Bronchial smooth muscle cell (primary cell): ENCODE data around the gene CALR. TPM values are rescaled to one million over a fixed set of nuclear protein-coding genes. Genes with fewer than 3 reads are reported as not detected.

Experiments used
- total RNA-seq: library from RNA; depleted of rRNA; stranded (reverse); fragments of >200 nt; gene quantifications from 2 replicates; pipeline ENCODE4 v1.2.1, GENCODE V29; 2014

CALR gene
- 1,315 and 1,411 TPM in 2 replicates for total RNA-seq

DNA sequence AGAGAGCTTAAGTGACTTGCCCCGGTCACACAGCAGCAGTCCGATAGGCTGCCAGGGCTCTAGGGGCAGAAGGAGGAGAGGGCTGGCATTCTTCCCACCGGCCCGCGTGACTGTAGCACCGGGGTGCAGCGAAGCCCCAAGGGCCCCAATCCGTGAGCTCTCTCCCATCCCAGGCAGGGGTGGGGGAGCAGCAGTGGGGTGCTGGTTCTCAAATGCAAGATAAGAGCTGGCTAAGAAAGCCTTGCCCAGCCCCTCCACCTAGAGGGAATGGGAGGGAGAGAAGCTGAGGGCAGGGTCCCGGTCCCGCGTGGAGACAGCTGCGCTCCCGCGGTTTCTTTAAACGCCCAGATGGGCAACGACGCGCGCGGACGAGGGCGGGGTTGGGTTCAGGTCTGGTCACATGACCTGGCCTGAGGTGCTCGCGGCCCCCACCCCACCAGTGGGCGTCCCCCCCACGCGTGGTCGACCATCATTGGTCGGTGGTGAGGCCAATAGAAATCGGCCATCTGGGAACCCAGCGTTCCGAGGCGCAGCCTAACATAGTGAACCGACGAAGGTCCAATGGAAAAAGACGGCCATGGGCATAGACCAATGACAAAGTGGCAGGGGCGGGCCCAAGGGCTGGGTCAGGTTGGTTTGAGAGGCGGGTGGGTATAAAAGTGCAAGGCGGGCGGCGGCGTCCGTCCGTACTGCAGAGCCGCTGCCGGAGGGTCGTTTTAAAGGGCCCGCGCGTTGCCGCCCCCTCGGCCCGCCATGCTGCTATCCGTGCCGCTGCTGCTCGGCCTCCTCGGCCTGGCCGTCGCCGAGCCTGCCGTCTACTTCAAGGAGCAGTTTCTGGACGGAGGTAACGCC is at the start of gene CALR:
Gene CALR (plus strand): TSS at position 683 of the 852 bp plus-strand sequence. CDS start 71 bp downstream, at position 754.

DNA sequence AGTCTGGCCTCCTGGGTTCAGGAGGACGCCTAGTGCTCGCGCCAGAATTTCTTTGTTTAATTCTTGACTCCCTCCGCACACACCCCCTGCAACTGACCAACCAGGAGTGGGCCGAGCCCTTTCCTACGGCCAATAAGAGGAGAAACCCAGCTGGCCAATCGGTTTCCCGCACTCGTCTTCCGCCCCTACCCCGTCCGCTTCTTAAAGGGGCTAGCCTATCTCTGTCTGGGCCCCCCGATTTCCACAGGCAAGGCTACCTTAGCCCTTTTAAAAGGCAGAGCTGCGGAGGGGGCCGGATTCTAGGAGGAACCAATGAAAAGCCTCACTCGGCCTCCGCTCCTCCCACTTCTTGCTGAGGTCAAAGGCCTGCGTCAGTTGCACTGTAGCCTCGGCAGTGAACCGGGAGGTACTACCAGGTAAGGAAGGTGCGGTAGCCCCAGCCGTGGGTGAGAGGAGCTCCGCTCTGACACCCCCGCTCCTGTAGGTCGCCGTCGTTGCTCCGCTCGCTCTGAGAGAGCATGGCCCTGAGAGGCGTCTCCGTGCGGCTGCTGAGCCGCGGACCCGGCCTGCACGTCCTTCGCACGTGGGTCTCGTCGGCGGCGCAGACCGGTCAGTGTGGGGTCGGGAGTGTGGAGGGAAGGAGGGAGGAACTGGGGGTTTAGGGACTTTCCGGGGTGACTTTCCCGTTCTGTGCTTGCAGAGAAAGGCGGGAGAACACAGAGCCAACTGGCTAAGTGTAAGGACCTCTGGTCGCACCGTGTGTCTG is 47.4 kb upstream of the CALR start, which contains the start of gene GCDH:
Gene GCDH (plus strand): TSS at position 374 of the 766 bp plus-strand sequence. CDS start 145 bp downstream, at position 519.

DNA sequence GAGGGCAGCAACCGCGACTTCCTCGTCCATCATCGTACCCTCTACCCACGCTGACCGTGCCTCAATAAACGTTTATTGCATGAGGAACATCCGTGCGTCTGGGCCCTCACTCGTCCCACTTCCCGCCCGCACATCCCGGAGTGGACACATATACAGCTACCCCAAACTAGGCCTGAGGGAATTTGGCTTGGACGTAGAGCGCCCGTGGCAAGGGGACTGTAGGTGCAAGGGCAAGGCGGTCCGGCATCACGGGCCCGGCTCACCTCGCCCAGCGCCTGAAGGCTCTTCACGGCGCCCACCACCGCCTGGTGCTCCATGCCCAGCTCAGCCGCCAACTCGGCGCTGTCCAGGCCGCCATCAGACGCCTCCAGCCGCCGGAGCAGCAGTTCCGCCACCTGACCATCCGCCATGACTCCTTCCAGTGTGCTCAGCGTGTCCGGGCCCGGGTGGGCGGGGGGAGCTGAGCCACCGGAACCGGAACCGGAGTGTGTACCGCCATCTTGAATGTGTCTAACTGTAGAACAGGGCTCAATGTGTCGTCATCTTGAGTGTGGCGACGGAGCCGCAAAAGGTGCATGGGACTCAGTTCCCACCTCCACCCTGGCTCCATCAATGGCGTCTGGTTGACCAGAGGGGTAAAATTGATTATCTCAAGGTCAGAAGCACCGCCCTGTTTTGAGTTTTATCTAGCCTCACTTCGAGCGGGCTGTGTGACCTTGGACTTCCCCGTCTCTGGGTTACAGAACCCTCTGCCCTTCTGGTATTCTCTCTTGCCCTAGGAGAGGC is 4.9 kb upstream of the CALR start, which contains the start of gene FARSA:
Gene FARSA (minus strand): TSS at position 425 of the 786 bp plus-strand sequence. CDS start 15 bp downstream, at position 410.

DNA sequence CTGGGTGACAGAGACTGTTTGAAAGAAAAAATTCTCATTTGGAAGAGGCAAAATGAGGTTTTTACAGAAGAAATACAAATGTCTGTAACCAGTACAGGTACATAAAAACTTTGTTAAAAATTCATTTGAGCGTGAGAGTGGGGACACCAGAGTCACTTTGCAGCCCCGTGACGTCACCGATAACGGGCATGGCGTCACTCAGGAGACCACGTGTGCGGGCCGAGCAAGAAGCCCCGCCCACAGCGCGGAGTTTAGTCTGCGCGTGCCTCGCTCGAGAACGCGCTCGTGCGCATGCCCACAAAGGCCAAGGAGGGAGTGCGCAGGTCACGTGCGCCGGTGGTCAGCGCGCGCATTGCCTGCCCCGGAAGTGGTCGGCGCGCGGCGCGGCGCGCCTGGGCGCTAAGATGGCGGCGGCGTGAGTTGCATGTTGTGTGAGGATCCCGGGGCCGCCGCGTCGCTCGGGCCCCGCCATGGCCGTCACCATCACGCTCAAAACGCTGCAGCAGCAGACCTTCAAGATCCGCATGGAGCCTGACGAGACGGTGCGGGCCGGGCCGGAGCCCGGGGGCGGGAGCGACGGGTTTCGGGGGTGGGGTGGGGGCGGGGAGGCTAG is 7.2 kb downstream of the CALR start, which contains the start of gene RAD23A:
Gene RAD23A (plus strand): TSS at position 384 of the 613 bp plus-strand sequence. CDS start 87 bp downstream, at position 471.

DNA sequence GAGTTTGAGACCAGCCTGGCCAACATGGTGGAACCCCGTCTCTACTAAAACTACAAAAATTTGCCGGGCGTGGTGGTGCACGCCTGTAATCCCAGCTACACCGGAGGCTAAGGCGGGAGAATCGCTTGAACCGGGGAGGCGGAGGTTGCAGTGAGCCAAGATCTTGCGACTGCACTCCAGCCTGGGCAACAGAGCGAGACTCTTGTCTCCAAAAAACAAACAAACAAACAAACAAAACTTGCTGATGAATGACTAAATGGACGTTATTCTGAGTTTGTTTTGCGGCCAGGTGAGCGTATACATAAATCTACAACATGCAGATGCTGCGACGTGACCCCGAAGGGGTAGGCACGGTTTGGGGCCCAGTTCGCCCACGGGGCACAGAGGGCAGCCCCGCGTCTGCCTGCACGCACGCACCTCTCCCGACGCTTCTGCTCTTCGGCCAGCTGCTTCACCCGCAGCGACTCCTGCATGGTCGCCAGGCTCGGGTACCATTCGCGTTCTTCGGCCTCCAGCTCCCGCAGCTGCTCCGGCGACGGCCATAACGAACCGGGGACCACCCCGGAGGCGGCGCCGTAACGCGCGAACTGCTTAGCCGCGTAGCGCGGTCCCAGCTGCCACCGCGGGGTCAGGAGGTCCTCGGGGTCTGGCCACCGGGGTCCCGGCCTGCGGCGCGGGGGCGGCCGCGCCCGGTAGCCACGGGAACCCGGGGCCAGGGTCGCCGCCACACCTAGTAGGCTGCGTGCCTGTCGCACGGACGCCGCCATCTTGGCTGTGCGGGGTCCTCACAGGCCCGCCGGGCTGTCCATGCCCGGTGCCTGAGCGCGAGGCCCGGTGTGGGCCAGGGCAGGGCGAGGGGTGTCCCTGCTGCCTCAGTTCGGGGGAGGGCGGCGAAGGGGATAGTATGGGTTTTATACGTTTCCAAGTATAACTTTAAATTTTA is 18.3 kb downstream of the CALR start, which contains the start of gene GADD45GIP1:
Gene GADD45GIP1 (minus strand): TSS at position 778 of the 943 bp plus-strand sequence. CDS start 11 bp downstream, at position 767.

DNA sequence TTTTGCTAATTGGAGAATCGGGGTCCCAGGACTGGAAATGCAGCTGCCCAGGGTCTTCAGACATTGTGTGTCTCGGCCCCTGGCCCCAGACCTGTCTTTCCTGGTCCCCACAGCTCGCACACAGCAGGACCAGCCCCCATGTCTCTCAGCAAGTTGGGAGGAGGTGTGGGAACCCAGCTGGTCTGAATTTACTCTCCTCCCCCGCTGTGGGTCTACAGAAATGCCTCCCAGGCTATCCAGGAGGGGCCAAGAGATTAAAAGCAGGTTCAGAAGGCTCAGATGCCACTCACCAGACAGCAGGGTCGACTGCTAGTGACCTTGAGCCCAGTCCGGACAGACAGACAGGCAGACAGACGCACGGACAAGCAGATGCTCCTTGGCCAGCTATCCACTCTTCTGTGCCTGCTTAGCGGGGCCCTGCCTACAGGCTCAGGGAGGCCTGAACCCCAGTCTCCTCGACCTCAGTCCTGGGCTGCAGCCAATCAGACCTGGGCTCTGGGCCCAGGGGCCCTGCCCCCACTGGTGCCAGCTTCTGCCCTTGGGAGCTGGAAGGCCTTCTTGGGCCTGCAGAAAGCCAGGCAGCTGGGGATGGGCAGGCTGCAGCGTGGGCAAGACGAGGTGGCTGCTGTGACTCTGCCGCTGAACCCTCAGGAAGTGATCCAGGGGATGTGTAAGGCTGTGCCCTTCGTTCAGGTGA is 31.0 kb downstream of the CALR start, which contains the start of gene DAND5:
Gene DAND5 (plus strand): TSS at position 285 of the 697 bp plus-strand sequence. CDS start 85 bp downstream, at position 370.

Other genes with a start within 250 kb of the CALR start
- gene FBXW9, start 242.0 kb upstream of the CALR start, total RNA-seq: 3.9 and 4.6 TPM in 2 replicates
- gene TNPO2, start 214.7 kb upstream of the CALR start, total RNA-seq: 33.9 and 41.4 TPM in 2 replicates
- gene TRIR, start 203.9 kb upstream of the CALR start, total RNA-seq: 118 and 120 TPM in 2 replicates
- gene GET3, start 201.1 kb upstream of the CALR start, total RNA-seq: 120 and 140 TPM in 2 replicates
- under 0.01 TPM in 2 replicates for gene BEST2, start 186.8 kb upstream of the CALR start, total RNA-seq
- gene HOOK2, start 163.1 kb upstream of the CALR start, total RNA-seq: 16.4 and 22.4 TPM in 2 replicates
- gene JUNB, start 147.1 kb upstream of the CALR start, total RNA-seq: 37.8 and 47.2 TPM in 2 replicates
- gene PRDX2, start 136.8 kb upstream of the CALR start, total RNA-seq: 130 and 210 TPM in 2 replicates
- gene THSD8, start 136.5 kb upstream of the CALR start, total RNA-seq: 0.16 and 0.43 TPM in 2 replicates
- gene RNASEH2A, start 132.0 kb upstream of the CALR start, total RNA-seq: 7.6 TPM in 2 replicates
- gene RTBDN, start 104.0 kb upstream of the CALR start, total RNA-seq: 0.47 TPM in 1 of 2 replicates, not detected in the other
- 0.95 and 1.2 TPM in 2 replicates for gene MAST1, start 100.1 kb upstream of the CALR start, total RNA-seq
- 22.5 and 31.5 TPM in 2 replicates for gene DNASE2, start 57.2 kb upstream of the CALR start, total RNA-seq
- gene KLF1, start 51.4 kb upstream of the CALR start, total RNA-seq: not detected in 2 replicates
- 12.4 and 14.8 TPM in 2 replicates for gene GCDH, start 47.4 kb upstream of the CALR start, total RNA-seq
- gene SYCE2, start 19.3 kb upstream of the CALR start, total RNA-seq: 0.09 TPM in 1 of 2 replicates, not detected in the other
- gene FARSA, start 4.9 kb upstream of the CALR start, total RNA-seq: 27.2 and 30.9 TPM in 2 replicates
- gene RAD23A, start 7.3 kb downstream of the CALR start, total RNA-seq: 38.6 and 51.9 TPM in 2 replicates
- 15.8 and 27.1 TPM in 2 replicates for gene GADD45GIP1, start 18.6 kb downstream of the CALR start, total RNA-seq
- gene DAND5, start 31.0 kb downstream of the CALR start, total RNA-seq: not detected in 2 replicates
- 95.4 and 122 TPM in 2 replicates for gene NFIX, start 56.9 kb downstream of the CALR start, total RNA-seq
- gene LYL1, start 164.2 kb downstream of the CALR start, total RNA-seq: 0.32 and 0.34 TPM in 2 replicates
- 22.5 and 24.2 TPM in 2 replicates for gene TRMT1, start 178.1 kb downstream of the CALR start, total RNA-seq
- gene NACC1, start 179.7 kb downstream of the CALR start, total RNA-seq: 19.6 and 29.3 TPM in 2 replicates
- gene STX10, start 211.8 kb downstream of the CALR start, total RNA-seq: 76.8 and 92.4 TPM in 2 replicates
- gene IER2, start 211.8 kb downstream of the CALR start, total RNA-seq: 8.7 and 9.8 TPM in 2 replicates